IMR-90 (cell line): ENCODE measurements around the gene FOXM1.

Experiments
- BHLHE40 ChIP-seq: fragments of 150-350 bp; IDR thresholded peaks from 2 replicates; pipeline ENCODE4 v1.6.1; 2016; ENCODE audit warnings: mild to moderate bottlenecking, low read depth, low read length
- CEBPB ChIP-seq: IDR thresholded peaks from 2 replicates; pipeline ENCODE4 v1.6.1; 2012; ENCODE audit warnings: low read depth, low read length, improper control_type of control experiment
- CTCF ChIP-seq: conservative IDR thresholded peaks from 2 replicates; pipeline ENCODE4 v1.5.1; 2012; ENCODE audit warnings: mild to moderate bottlenecking, low read depth, low read length, improper control_type of control experiment
- MAFK ChIP-seq: IDR thresholded peaks from 2 replicates; pipeline ENCODE4 v1.6.1; 2012; ENCODE audit warnings: low read depth, low read length, improper control_type of control experiment
- MXI1 ChIP-seq: IDR thresholded peaks from 2 replicates; pipeline ENCODE4 v1.6.1; 2012; ENCODE audit warnings: low read depth, mild to moderate bottlenecking, low read length, moderate library complexity, borderline replicate concordance
- POLR2A ChIP-seq: IDR thresholded peaks from 2 replicates; pipeline ENCODE4 v1.6.1; 2012; ENCODE audit warnings: mild to moderate bottlenecking, low read depth, low read length
- RCOR1 ChIP-seq: IDR thresholded peaks from 2 replicates; pipeline ENCODE4 v1.6.1; 2012; ENCODE audit warnings: mild to moderate bottlenecking, low read length, improper control_type of control experiment; ENCODE audit not compliant: insufficient replicate concordance
- RFX5 ChIP-seq: IDR thresholded peaks from 2 replicates; pipeline ENCODE4 v1.8.0; 2012; ENCODE audit warnings: low read depth, mild to moderate bottlenecking, low read length, moderate library complexity

GRCh38 chr12:2824541-2824940 lies 52.4 kb downstream of the FOXM1 start:
- TF ChIP-seq MXI1, result no peak
- TF ChIP-seq CTCF, result no peak
- TF ChIP-seq RCOR1, result no peak
- no peak for TF ChIP-seq RFX5
- no peak for TF ChIP-seq POLR2A
- no peak for TF ChIP-seq BHLHE40
- no peak for TF ChIP-seq CEBPB
- TF ChIP-seq MAFK, result no peak
